Hepatocyte (in vitro differentiated cells): ENCODE results near the gene TMEM174. TPM values are rescaled to one million over a fixed set of nuclear protein-coding genes. Genes with fewer than 3 reads are reported as not detected.

Experiments used
- DNase-seq: peaks from one replicate; pipeline ENCODE4 v3.0.0-alpha.2; 2016; ENCODE audit warnings: low spot score
- H2AFZ ChIP-seq: fragments of 200-600 bp; sonication (generic); 2 replicates; pipeline ENCODE4 v1.6.0; 2016; ENCODE audit warnings: antibody characterized with exemption, mild to moderate bottlenecking
- H3K27ac ChIP-seq: fragments of 200-600 bp; sonication (generic); 2 replicates; pipeline ENCODE4 v1.5.1; 2016; ENCODE audit warnings: mild to moderate bottlenecking
- H3K27me3 ChIP-seq: fragments of 200-600 bp; sonication (generic); 2 replicates; pipeline ENCODE4 v1.6.1; 2016
- H3K36me3 ChIP-seq: fragments of 200-600 bp; sonication (generic); replicated peaks from 2 replicates; pipeline ENCODE4 v1.5.1; 2016; ENCODE audit warnings: low read depth; ENCODE audit not compliant: insufficient read depth
- H3K4me1 ChIP-seq: fragments of 200-600 bp; sonication (generic); 2 replicates; pipeline ENCODE4 v1.5.1; 2016; ENCODE audit warnings: mild to moderate bottlenecking, moderate library complexity; ENCODE audit not compliant: insufficient read depth
- H3K4me2 ChIP-seq: fragments of 200-600 bp; sonication (generic); 2 replicates; pipeline ENCODE4 v1.6.0; 2016
- H3K4me3 ChIP-seq: fragments of 200-600 bp; sonication (generic); 2 replicates; pipeline ENCODE4 v1.5.1; 2016; ENCODE audit warnings: mild to moderate bottlenecking
- H3K79me2 ChIP-seq: fragments of 200-600 bp; sonication (generic); 2 replicates; pipeline ENCODE4 v1.6.0; 2017; ENCODE audit warnings: mild to moderate bottlenecking
- H3K9me2 ChIP-seq: fragments of 200-600 bp; sonication (generic); replicated peaks from 2 replicates; pipeline ENCODE4 v1.6.0; 2017; ENCODE audit warnings: mild to moderate bottlenecking; ENCODE audit not compliant: insufficient read depth
- H3K9me3 ChIP-seq: fragments of 200-600 bp; sonication (generic); 2 replicates; pipeline ENCODE4 v1.5.1; 2016; ENCODE audit warnings: low read depth, mild to moderate bottlenecking
- H4K20me1 ChIP-seq: fragments of 200-600 bp; sonication (generic); 2 replicates; pipeline ENCODE4 v1.6.0; 2016; ENCODE audit warnings: mild to moderate bottlenecking; ENCODE audit not compliant: insufficient read depth, poor library complexity, severe bottlenecking
- CTCF ChIP-seq: fragments of 200-600 bp; sonication (generic); IDR thresholded peaks from 2 replicates; pipeline ENCODE4 v1.5.1; 2016; ENCODE audit warnings: antibody characterized with exemption, mild to moderate bottlenecking; ENCODE audit not compliant: poor library complexity
- EZH2 ChIP-seq: fragments of 200-600 bp; sonication (generic); IDR thresholded peaks from 2 replicates; pipeline ENCODE4 v1.6.1; 2016; ENCODE audit warnings: antibody characterized with exemption, mild to moderate bottlenecking, borderline replicate concordance
- EZH2phosphoT487 ChIP-seq: fragments of 200-600 bp; sonication (generic); IDR thresholded peaks from one replicate; pipeline ENCODE4 v1.6.1; 2018; ENCODE audit warnings: antibody characterized with exemption, mild to moderate bottlenecking, low read depth, moderate library complexity; ENCODE audit not compliant: unreplicated experiment, severe bottlenecking
- WGBS: methylation state at CpG from one replicate; pipeline ENCODE4 v1.1.6; 2016; ENCODE audit warnings: low lambda C conversion rate; ENCODE audit errors: missing lambda C conversion rate; 5-methylcytosine and 5-hydroxymethylcytosine counted together
- polyA plus RNA-seq: library from polyadenylated mRNA; unstranded; fragments of >200 nt; fragmentation: Nextera tagmentation; extraction: Ambion mirVana; gene quantifications from 2 replicates; pipeline ENCODE4 v1.2.1, GENCODE V29; 2016
- total RNA-seq: library from RNA; depleted of rRNA; stranded (reverse); fragments of >200 nt; gene quantifications from 2 replicates; pipeline ENCODE4 v1.2.3, GENCODE V29; 2014

TMEM174 gene
- total and polyA plus RNA-seq, 2 experiments from 2014 or later = not detected

- Histone ChIP-seq H2AFZ (no peak overlapping the region), H3K4me3 (no peak overlapping the region), H3K9me3 (no peaks in the 10 kb centered on the region), H3K79me2 (no peaks in the 10 kb centered on the region), H3K27me3 (no peaks in the 10 kb centered on the region), H3K4me2 (no peak overlapping the region), H3K27ac (no peak overlapping the region), H3K4me1 (peaks cover 14% of the 10 kb centered on the region), H3K9me2 (no peaks in the 10 kb centered on the region), H3K36me3 (no peaks in the 10 kb centered on the region), H4K20me1 (no peaks in the 10 kb centered on the region)
- TF ChIP-seq CTCF = no peak
- no peak for TF ChIP-seq EZH2phosphoT487
- no peak for TF ChIP-seq EZH2
- DNase-seq = no peak
- WGBS = 84% methylated on average over 4 of the region's 4 CpGs
Observed at GRCh38 chr5:73193592-73193991, 20.6 kb downstream of the TMEM174 start.

GRCh38 chr5:73196201-73196600, 23.2 kb downstream of the TMEM174 start:
- Histone ChIP-seq H3K4me3 (no peak overlapping the region), H3K9me2 (no peaks in the 10 kb centered on the region), H3K27ac (no peak overlapping the region), H2AFZ (no peak overlapping the region), H4K20me1 (no peaks in the 10 kb centered on the region), H3K27me3 (no peaks in the 10 kb centered on the region), H3K4me2 (no peak overlapping the region), H3K36me3 (no peaks in the 10 kb centered on the region), H3K9me3 (no peaks in the 10 kb centered on the region), H3K79me2 (no peaks in the 10 kb centered on the region), H3K4me1 (no peaks in the 10 kb centered on the region)
- TF ChIP-seq EZH2phosphoT487 = no peak
- WGBS = 100% methylated on average over 1 of the region's 1 CpG
- no peak for DNase-seq

GRCh38 chr5:73197637-73198257, 24.8 kb downstream of the TMEM174 start:
- Histone ChIP-seq H3K27me3 (no peaks in the 10 kb centered on the region), H2AFZ (no peak overlapping the region), H3K4me3 (no peak overlapping the region), H3K27ac (no peak overlapping the region), H4K20me1 (no peaks in the 10 kb centered on the region), H3K9me2 (no peaks in the 10 kb centered on the region), H3K4me2 (no peak overlapping the region), H3K4me1 (no peaks in the 10 kb centered on the region), H3K9me3 (no peaks in the 10 kb centered on the region), H3K36me3 (no peaks in the 10 kb centered on the region), H3K79me2 (no peaks in the 10 kb centered on the region)
- no peak for DNase-seq
- TF ChIP-seq EZH2phosphoT487 (no peak), CTCF (no peak), EZH2 (no peak)
- WGBS = 88% methylated on average over 8 of the region's 8 CpGs

- no peaks in the 10 kb centered on the region for H3K9me2 ChIP-seq
- H3K27ac ChIP-seq = no peak overlapping the region
- H3K4me2 ChIP-seq = no peak overlapping the region
- no peaks in the 10 kb centered on the region for H4K20me1 ChIP-seq
- H2AFZ ChIP-seq = no peak overlapping the region
- H3K4me1 ChIP-seq = no peaks in the 10 kb centered on the region
- H3K27me3 ChIP-seq = no peaks in the 10 kb centered on the region
- H3K9me3 ChIP-seq = no peaks in the 10 kb centered on the region
- no peak overlapping the region for H3K4me3 ChIP-seq
- H3K79me2 ChIP-seq = no peaks in the 10 kb centered on the region
- WGBS = 85% methylated on average over 3 of the region's 3 CpGs
- DNase-seq = no peak
- TF ChIP-seq EZH2phosphoT487 (no peak), EZH2 (no peak), CTCF (no peak)
- no peaks in the 10 kb centered on the region for H3K36me3 ChIP-seq
Observed at GRCh38 chr5:73198833-73199592, 26.0 kb downstream of the TMEM174 start.
